Stimulated activated CD4-positive, alpha-beta T cell treated with anti-CD3 and anti-CD28 coated beads, Interleukin-4, amount 100 ng/mL, for 4 hours (primary cell): Measurements from ENCODE around the gene PAX8.

Experiments
- DNase-seq, 2 experiments: peaks; one replicate each; pipeline ENCODE4 v3.0.0-alpha.2; 2020

PAX8 gene

DNA sequence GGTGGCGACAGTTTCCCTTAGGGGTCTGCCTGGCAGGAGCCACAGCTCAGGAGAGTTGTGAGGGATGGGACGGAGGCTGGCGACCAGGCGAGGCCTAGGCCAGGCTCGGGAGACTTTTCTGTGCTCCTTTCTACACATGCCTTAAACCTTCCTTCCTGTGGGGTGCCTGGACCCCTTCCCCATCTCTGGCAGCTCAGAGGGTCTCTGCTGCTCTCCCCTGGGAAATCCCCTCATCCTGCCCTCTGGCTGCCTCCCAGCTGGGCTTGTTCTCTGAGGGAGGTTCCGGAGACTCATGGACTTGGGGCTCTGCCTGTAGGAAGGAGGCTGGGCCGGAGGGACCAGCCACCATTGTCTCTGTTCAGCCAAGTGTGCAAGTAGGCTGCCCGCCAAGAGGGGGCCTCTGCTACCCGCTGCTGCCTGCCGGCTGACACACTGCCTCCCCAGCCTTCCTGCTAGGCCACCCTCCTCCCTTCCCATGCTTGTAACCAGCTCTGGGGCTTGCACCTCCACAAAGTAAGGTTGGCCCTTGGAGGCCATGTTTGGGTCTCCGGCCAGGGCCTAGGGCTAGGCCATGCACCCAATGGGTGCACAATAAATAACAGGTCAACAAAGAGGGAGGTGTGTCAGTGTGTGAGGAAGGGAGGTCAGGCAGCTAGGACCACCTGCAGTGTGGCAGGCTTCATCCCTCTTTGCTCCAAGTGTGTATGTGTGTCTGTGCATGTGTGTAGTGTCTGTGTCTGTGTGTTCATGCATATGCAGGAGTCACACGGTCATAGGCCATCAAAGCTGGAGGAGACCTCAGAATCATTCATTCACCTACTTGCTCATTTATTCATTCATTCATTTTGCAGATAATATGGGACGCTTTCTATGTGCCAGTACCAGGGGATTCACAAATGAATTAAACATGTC, 76.2 kb downstream of the PAX8 start:
- DNase-seq = no peak

DNA sequence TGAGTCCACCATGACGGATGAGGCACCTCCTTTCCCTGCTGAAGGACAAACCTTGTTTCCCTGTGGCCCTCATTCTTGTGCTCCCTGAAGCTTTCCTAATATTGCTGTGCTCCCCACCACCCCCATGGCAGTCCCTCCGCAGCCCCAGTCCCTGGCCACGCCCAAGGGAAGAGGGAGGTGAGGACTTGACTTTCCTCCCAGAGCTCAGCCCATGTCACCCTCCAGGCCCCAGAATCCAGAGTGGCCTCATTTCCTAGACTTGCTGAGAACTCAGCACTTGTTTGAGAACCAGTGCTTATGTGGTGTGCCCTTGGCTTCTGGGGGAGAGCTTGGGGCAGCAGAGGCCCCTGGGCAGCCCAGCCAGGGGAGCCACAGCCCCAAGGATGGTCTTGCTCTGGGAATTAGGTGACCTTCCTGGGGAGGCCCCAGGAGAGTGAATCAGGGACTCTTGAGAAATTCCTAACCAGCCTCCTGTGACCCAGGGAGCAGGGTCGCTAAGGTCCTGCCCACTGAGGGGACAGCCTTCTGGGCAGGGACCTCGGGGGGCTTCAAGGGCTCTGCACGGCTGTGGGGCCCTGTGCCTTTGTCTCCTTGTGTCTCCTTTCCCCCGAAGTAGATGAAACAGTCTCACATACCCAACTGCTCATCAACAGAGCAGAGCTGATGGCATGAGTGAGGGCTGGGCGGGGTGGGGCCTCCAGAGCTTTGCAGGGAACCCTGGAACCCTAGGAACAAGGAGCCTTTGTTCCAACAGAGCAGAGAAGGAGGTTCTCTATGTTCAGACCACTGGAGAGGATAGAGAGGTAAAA, 77.0 kb downstream of the PAX8 start:
- no peak for DNase-seq

DNA sequence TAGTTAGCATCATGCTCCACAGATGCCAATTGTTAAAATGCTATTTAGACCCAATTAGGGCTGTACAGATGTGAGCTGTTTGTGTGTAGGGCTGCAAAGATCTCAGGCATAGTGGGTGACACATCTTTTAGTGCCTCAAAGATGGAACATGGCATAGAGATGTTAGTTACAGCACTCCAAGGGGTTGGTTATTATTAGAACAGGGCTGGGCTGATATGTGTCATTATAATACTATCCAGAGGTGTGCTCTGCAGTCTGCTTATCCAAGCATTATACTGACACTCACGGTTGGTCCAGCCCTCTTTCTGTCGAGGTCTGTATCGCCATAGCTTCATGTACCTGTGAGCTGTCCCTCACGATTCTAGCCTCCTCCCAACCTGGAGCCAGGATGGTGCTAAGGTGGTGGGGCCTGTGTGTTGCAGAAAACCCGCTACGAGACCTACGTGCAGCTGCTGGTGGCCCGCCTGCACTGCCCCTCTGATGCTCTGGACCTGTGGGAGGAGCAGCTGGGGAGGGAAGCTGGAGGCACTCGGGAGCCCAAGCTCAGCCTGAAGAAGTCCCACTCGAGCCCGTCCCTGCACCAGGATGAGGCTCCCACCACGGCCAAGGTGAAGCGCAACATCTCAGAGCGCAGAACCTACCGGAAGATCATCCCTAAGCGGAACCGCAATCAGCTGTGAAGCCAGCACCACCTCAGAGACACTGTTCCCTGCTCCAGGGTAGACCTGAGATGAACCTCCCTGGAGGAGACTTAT, 77.8 kb downstream of the PAX8 start:
- DNase-seq = no peak

DNA sequence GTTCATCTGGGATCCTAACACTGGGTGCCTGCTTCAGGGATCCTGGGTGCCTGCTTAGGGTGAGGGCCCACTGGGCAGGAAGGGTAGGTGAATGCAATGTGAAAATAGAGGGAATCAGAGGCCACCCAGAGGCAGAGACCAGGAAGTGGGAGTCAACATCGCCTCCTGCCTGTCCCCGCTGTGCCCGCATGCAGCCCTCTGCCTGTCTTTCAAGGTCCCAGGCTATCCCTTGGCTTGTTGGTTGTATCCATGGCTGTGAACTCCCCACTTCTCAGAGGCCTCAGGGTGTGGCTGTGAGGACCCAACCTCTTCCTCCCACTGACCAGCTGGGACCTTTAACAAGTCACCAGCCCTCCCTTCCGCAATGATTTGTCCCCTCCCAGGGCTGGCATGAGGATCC, 78.5 kb downstream of the PAX8 start:
- DNase-seq = no peak

DNA sequence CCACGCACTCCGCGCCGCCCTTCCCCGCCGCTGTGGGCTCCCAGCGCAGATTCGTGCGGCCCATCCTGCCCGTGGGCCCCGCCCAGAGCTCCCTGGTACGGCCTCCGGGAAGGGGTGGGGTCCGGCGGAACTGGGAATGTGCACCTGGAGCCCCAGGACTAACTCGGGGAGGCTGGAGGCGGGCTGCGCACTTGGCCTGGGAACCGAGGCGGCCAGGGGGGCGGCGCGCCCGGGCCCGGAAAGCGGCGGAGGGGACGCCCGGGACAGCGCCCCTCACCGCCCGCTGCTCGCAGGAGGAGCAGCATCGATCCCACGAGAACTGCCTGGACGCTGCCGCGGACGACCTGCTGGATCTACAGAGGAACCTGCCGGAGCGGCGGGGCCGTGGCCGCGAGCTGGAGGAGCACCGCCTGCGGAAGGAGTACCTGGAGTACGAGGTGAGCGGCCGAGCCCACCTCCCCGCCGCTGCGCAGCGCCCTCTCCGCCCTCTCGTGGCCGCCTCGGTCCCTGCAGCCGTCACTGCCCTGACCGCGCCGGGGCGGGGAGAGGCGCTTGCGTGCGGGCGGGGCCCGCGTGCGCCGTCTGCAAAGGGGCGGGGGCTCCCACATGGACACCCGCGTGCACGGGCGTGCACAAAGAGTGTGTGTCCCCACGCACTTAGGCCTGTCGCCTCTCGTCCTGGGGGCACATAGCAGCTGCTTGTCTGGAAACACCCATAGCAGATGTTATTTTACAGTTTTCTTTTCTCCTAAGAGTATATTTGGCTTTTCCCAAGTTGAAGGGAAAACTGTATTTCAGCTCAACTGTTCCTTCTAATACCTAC, 79.7 kb downstream of the PAX8 start:
- DNase-seq = peak; percentile 80 to 86

DNA sequence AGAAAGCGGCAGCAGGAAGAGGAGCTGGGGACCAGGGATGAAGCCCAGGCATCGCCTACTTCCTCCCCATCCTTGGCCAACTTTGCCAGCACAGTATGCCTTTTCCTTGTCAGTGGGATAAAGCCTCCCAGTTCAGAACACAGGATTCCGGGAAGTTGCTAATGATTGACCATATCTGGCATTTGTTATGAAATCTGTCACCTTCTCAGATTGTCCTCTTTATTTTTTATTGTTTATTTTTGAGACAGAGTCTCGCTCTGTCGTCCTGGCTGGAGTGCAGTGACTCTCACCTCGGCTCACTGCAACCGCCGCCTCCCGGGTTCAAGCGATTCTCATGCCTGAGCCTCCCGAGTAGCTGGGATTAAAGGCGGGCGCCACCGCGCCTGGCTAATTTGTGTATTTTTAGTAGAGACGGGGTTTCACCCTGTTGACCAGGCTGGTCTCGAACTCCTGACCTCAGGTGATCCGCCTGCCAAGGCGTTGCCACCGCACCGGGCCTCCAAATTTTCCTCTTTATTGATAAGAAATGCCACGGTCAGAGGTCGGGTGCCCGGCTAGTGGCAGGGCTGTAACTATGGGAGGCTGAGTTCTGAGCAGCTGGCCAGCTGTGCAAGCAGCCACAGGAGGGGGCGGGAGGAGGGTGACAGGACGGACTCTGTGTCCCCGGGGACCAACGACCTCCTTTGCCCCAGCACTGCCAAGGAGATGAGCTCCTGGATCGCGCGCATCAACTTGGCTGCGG, 80.5 kb downstream of the PAX8 start:
- DNase-seq = no peak

DNA sequence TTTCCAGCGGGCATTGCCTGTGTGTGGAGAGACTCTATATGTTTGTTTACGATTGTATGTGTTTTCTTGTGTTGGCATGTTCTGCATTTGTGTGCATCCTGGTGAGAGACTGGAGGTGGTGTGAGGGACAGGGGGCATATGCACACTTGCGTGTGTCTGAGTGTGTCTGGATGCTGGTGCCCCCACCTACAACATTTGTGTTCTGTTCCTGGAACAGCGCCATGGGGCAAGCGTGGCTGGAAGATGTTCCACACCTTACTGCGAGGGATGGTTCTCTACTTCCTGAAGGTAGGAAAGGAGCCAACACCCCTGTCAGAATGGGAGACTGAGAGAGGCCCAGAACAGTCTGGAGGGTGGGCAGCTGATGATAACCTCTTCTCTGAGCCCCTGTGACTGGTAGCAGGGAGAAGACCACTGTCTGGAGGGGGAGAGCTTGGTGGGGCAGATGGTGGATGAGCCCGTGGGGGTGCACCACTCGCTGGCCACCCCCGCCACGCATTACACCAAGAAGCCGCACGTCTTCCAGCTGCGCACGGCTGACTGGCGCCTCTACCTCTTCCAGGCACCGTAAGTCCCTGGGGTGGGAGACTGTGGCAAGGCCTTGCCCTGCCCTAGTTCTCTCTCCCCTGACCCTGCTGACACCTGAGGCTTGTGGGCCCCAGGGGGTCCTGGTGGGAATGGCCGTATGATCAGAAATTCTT, 81.2 kb downstream of the PAX8 start:
- no peak for DNase-seq

DNA sequence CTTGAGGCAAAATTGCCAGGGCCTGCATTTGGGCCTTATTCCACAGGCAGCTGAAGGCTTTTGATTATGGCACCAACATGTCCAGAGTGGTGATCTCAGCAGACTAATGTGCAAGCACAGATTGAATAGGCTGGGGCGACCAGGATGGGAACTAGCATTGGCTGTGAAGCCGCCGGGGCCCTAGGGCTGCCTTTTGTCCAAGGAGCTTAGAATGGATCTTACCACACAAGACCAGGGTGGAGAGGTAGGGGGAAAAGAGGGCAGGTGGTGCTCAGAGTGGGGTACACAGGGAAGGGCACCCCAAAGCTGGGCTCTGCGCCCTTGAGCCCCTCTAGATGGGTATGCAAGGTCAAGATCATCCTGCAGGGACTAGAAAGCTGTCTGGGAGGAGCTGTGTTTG, 81.9 kb downstream of the PAX8 start:
- no peak for DNase-seq

DNA sequence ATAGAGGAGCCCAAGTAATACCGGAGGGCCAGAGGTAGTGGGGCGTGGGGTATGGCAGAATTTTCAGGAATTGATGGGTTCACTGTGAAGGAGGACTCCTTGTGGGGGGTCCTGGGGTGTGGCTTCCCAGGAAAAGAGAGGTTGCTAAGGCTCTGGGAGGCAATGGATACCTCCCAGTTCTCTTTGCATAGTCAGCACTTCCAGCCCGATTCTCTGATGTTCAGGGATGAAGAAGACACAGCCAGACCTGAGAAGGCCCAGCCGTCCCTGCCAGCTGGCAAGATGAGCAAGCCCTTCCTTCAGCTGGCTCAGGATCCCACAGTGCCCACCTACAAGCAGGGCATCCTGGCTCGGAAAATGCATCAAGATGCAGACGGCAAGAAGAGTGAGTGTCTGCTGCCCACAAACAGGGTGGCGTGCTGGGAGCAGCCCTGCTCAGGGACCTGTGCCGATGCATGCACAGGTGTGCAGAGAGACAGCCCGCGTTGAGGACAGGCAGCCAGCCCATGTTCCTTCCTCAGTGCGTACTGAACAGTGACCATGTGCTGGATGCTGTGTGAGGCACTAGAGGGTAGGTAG, 82.7 kb downstream of the PAX8 start:
- no peak for DNase-seq

DNA sequence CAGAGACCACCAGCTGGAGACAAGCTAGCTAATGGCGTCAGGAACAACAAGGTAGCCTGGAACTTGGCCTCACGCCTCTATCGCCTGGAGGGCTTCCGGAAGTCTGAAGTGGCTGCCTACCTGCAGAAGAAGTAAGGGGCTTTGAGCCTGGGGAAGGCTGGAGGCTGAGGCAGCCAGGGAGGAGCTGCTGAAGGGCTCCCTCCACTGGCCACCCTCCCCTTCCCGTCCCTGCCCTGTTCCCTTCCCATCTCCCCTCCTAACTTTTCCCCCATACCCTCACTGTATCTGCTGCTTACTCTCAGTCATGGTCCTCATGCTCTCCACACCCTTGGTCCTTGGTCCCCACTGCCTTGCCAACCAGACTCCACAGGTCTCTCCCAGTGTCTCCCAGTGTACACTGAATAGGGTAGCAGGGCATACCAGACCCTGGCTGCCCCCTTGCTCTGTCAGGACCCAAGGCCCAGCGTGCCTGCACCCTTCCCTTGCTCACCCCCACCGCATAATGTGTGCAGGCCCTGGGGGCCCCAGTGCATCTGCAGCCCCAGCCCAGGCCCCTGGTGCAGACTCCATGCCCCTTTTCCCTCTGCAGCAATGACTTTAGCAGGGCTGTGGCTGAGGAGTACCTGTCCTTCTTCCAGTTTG, 86.1 kb downstream of the PAX8 start:
- no peak for DNase-seq

DNA sequence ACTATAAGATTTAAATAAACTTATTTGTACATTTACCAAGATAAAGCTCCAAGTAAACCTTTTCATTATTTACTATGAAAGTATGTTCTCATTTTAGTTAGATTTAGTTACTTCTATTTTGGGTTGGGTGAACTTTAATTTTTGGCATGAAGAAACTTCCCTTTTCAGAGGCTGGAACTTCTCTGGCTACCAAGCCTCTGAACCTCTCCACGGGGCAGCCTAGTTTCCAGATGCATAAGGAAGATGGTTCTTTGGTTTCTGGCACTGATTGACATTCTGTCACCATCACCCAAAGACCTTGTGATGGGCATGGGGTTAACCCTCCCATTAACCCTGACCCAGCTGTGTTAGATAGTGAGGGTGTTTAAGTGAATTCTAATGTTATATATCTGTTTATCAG, 87.8 kb downstream of the PAX8 start:
- no peak for DNase-seq

DNA sequence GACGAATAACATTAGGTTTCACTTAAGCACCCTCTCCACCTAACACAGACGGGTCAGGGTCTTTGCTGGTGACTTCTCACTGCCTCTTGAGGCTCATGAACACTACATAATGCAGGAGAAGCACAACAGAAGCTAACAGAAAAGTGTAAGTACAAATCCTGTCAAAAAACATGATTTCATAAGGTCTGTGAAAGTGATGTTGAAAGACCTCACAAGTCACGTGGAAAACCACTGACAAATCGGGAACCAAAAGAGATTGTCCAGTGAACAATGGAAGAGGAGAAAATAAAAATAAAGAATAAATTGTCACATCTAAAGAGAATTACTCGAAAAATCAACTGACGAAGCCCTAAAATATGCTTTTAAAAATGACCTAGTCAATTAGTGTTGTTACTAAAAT, 91.0 kb downstream of the PAX8 start:
- DNase-seq = no peak

DNA sequence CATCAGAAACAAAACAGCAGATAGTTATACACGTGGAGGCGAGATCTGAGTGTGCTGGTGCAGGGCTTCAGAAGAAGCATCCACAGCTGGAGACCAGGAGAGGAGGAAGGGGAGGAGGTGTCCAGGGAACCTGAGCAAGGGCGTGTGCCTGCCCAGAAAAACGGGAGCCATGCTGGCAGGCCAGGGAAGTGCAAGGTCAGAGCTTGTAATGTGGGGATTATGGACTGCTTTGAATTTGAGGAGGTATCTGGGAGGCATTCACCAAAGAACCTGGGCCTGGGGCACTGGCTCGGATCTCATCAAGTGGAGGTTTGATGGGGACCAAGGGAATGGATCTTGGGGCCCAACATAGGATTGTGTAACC, 92.3 kb downstream of the PAX8 start:
- no peak for DNase-seq

DNA sequence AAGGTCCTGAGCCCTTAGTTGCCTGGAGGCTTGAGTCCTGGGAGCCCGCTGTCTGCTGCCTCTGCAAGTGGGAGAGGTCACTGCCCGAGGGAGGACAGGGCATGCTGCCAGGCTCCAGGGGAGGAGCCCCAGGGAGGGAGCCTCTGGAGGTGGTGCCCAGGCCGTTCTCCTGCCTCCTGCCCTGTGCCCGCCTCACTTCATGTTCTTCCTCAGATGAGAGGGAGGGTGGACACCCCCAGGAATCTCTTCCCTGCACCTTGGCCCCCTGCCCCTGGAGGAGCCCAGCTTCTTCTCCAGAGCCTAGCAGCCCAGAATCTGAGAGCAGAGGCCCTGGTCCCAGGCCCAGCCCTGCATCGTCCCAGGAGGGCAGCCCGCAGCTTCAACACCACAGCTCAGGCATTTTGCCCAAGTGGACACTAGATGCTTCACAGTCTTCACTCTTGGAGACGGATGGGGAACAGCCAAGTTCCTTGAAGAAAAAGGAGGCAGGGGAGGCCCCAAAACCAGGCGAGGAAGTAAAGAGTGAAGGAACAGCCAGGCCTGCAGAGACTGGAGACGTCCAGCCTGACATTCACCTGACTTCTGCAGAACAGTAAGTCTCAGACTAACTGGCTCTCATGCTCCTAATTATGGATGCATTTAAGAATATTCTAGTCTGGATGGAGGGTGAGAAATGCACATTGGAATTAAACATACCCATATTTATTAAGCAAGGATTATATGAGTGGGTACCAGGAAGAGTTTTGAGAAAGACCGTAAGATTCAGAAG, 92.9 kb downstream of the PAX8 start:
- DNase-seq = no peak

DNA sequence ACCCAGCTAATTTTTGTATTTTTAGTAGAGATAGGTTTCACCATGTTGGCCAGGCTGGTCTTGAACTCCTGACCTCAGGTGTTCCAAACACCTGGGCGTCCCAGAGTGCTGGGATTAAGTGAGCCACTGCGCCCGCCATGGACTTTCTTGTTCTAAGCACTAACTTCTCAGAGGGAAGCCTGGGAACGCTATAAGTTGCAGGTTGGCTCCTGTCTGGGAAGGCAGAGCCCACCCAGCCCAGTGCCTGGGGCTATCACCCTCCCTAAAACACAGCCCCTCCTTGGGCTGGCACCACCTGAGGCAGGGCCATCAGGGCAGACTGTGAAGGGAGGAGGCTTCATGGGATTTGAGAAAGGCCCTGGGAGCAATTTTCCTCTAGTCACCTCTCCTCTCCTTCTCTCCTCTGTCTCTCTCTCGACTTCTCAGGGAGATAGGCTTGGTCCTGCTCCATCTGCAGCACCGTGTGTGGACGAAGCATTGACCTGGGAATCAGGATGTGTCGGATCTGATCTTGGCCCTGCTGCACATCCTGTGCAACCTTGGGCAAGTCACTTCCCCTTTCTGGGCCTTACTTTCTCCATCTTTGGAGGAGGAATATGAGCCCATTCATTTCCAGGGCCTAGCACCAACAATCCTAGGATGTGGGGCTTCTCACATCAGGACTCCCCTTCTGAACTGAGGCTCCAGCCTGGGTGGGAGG, 94.0 kb downstream of the PAX8 start:
- no peak for DNase-seq

DNA sequence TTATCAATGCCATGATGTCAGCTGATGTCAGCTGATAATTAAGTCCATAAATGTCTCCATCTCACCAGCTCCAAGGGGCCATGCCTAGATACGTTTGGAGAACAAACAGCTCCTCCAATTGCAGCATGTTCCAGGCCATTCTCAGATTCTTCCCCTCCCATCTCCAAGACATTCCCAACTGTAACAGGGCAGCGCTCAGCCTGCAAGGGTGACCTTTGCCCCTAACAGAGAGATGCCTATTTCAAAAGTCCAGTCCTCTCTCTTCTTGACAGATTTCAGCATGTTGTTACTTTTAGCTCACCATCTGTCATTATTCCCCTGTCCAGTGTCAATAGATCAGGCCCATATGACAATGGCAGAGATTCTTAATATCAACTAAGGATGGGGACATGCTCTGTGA, 95.0 kb downstream of the PAX8 start:
- no peak for DNase-seq

DNA sequence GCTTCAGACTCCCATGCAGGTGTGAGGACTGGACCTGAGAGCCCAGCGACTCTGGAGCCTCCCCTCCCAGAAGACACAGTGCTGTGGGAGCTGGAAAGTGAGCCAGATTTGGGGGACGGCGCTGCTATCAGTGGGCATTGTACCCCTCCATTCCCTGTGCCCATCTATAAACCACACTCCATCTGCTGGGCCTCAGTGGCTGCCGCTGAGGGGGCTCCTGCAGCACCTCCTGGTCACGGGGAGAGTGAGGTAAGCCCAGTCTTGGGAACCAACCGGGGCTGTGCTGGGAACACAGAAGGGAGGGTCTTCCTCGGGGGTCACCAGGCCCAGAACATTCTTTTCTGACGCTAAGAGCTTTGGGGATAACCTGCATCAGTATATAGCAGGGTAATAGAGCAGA, 95.5 kb downstream of the PAX8 start:
- DNase-seq = no peak

DNA sequence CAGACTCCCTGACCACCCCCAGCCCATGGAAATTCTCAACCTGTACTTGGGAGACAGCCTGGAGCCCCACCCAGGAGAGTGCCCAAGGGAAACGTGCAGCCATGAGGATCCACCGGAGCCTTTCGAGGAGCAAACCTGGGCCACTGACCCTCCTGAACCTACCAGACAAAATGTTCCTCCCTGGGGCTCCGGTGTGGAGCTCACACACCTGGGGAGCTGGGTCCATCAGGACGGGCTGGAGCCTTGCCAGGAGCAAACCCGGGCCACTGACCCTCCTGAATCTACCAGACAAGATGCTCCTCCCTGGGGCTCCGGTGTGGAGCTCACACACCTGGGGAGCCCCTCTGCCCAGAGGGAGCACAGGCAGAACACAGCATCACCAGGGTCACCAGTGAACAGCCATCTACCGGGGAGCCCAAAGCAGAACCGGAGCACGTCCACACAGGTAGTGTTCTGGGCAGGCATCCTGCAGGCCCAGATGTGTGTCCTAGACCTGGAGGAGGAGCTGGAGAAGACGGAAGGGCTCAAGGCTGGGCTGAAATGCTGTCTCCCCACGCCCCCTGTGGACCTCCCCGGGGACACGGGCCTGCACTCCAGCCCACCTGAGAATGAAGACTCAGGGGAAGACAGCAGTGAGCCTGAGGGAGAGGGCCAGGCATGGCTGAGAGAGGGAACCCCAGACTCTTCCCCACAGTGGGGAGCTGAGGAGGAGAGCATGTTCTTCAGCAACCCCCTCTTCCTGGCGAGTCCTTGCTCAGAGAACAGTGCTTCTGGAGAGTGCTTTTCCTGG, 96.1 kb downstream of the PAX8 start:
- DNase-seq = no peak
